SK-N-SH (cell line): ENCODE data around the gene ERAL1. TPM values are rescaled to one million over a fixed set of nuclear protein-coding genes. Genes with fewer than 3 reads are reported as not detected.
"Not testable (repeated sequence)": the region's sequence is repeated elsewhere in the genome, so short reads cannot be mapped to it uniquely, and the experiment has no call there.

Experiments
- CTCF ChIA-PET: fragments of 300-600, 350-600 bp; formaldehyde crosslinking; extraction: SDS; loops from one replicate; lab custom pipeline; 2021; lab: Yijun Ruan, JAX
- POLR2A ChIA-PET: fragments of 350-600 bp; sonication (Branson Sonifier 250); formaldehyde crosslinking; extraction: SDS; loops from one replicate; lab custom pipeline; 2020; ENCODE audit warnings: antibody characterized with exemption, inconsistent platforms; lab: Yijun Ruan, JAX
- DNase-seq: peaks from one replicate; pipeline ENCODE4 v3.0.0; 2012
- H2AFZ ChIP-seq: fragments of 200-600 bp; sonication (generic); 2 replicates; pipeline ENCODE4 v1.8.1; 2016; ENCODE audit warnings: antibody characterized with exemption, mild to moderate bottlenecking, low read depth
- H3F3A ChIP-seq: fragments of 200-600 bp; sonication (generic); replicated peaks from 2 replicates; pipeline ENCODE3; 2016; ENCODE audit warnings: antibody characterized with exemption, mild to moderate bottlenecking; ENCODE audit not compliant: insufficient read depth
- H3K27ac ChIP-seq, 2 experiments: fragments of 200-500 bp in 1 of 2; fragments of 200-600 bp in 1 of 2; sonication (Bioruptor generic) in 1 of 2; sonication (generic), shearing (Covaris generic) in 1 of 2; 2 replicates each; pipeline versions ENCODE4 v1.5.1 to v1.6.1; 2014 to 2016; ENCODE audit warnings: low read depth in 2 of 2, inconsistent platforms in 1 of 2, low read length in 1 of 2, mild to moderate bottlenecking in 1 of 2, mixed read lengths in 1 of 2
- H3K27me3 ChIP-seq: fragments of 200-600 bp; sonication (generic), shearing (Covaris generic); 2 replicates; pipeline ENCODE4 v1.6.1; 2016; ENCODE audit warnings: mixed run types; ENCODE audit not compliant: insufficient read depth
- H3K36me3 ChIP-seq, 2 experiments: fragments of 200-500 bp in 1 of 2; fragments of 200-600 bp in 1 of 2; sonication (Bioruptor generic) in 1 of 2; sonication (generic) in 1 of 2; replicated peaks in 1 of 2; 2 replicates each; pipeline versions ENCODE3 to v1.5.1; 2014 to 2016; ENCODE audit warnings: low read length in 1 of 2, mild to moderate bottlenecking in 1 of 2; ENCODE audit not compliant: insufficient read depth in 2 of 2, control insufficient read depth in 1 of 2
- H3K4me1 ChIP-seq, 2 experiments: fragments of 200-500 bp in 1 of 2; fragments of 200-600 bp in 1 of 2; sonication (Bioruptor generic) in 1 of 2; sonication (generic), shearing (Covaris generic) in 1 of 2; 2 replicates each; pipeline versions ENCODE4 v1.5.1 to v1.6.1; 2014 to 2016; ENCODE audit warnings: low read depth in 1 of 2, low read length in 1 of 2, mixed run types in 1 of 2; ENCODE audit not compliant: insufficient read depth in 2 of 2, control insufficient read depth in 1 of 2
- H3K4me2 ChIP-seq: fragments of 200-600 bp; sonication (generic), shearing (Covaris generic); 2 replicates; pipeline ENCODE4 v1.6.1; 2017; ENCODE audit warnings: mixed run types
- H3K4me3 ChIP-seq, 2 experiments: fragments of 200-500 bp in 1 of 2; fragments of 200-600 bp in 1 of 2; sonication (Bioruptor generic) in 1 of 2; sonication (generic), shearing (Covaris generic) in 1 of 2; 2 replicates each; pipeline versions ENCODE4 v1.5.1 to v1.8.1; 2014 to 2016; ENCODE audit warnings: low read depth in 2 of 2, inconsistent platforms in 1 of 2, low read length in 1 of 2, mild to moderate bottlenecking in 1 of 2, mixed read lengths in 1 of 2, moderate library complexity in 1 of 2
- H3K79me2 ChIP-seq: fragments of 200-600 bp; sonication (generic); 2 replicates; pipeline ENCODE4 v1.8.1; 2017; ENCODE audit warnings: mild to moderate bottlenecking; ENCODE audit not compliant: insufficient read depth
- H3K9ac ChIP-seq: fragments of 200-600 bp; sonication (generic); 2 replicates; pipeline ENCODE4 v1.6.1; 2017; ENCODE audit warnings: mixed run types
- H3K9me2 ChIP-seq: fragments of 200-600 bp; sonication (generic); 2 replicates; pipeline ENCODE4 v1.6.1; 2017; ENCODE audit warnings: mixed run types
- H3K9me3 ChIP-seq: fragments of 200-600 bp; sonication (generic); 2 replicates; pipeline ENCODE4 v1.6.1; 2017; ENCODE audit warnings: mixed run types, mild to moderate bottlenecking, moderate library complexity
- H4K20me1 ChIP-seq: fragments of 200-600 bp; sonication (generic); 2 replicates; pipeline ENCODE4 v1.6.1; 2017; ENCODE audit warnings: mild to moderate bottlenecking, mixed run types; ENCODE audit not compliant: insufficient read depth
- GATA2 ChIP-seq: sonication (generic); formaldehyde crosslinking; IDR thresholded peaks from 2 replicates; pipeline ENCODE4 v1.5.0; 2020; ENCODE audit warnings: mild to moderate bottlenecking, missing genetic modification reagents
- NFIC ChIP-seq: IDR thresholded peaks from 2 replicates; pipeline ENCODE4 v1.4.0; 2012; ENCODE audit warnings: borderline replicate concordance
- POLR2AphosphoS5 ChIP-seq: IDR thresholded peaks from 2 replicates; pipeline ENCODE4 v1.6.1; 2012; ENCODE audit warnings: low read depth, low read length
- RFX5 ChIP-seq: IDR thresholded peaks from 2 replicates; pipeline ENCODE4 v1.6.1; 2012; ENCODE audit warnings: mild to moderate bottlenecking, improper control_type of control experiment, low read length
- RXRA ChIP-seq: IDR thresholded peaks from 2 replicates; pipeline ENCODE4 v1.4.0; 2012; ENCODE audit warnings: low read depth, mild to moderate bottlenecking, borderline replicate concordance
- SIN3A ChIP-seq: IDR thresholded peaks from 2 replicates; pipeline ENCODE4 v1.6.1; 2012; ENCODE audit warnings: low read depth, mild to moderate bottlenecking, low read length, moderate library complexity, borderline replicate concordance
- SMC3 ChIP-seq: IDR thresholded peaks from 2 replicates; pipeline ENCODE4 v1.6.1; 2012; ENCODE audit warnings: low read depth, low read length, improper control_type of control experiment
- YY1 ChIP-seq: IDR thresholded peaks from 2 replicates; pipeline ENCODE4 v1.4.0; 2012; ENCODE audit warnings: low read depth, mild to moderate bottlenecking
- WGBS: methylation state at CpG from one replicate; pipeline ENCODE4 v1.1.6; 2017; ENCODE audit warnings: low lambda C conversion rate; 5-methylcytosine and 5-hydroxymethylcytosine counted together
- polyA plus RNA-seq, 3 experiments: library from polyadenylated mRNA; depleted of rRNA; stranded (reverse); fragments of >200 nt; gene quantifications; 2 replicates each; pipeline ENCODE4 v1.2.3, GENCODE V29; 2012
- TF ChIP-seq, protein P1 (sequence below): IDR thresholded peaks from 2 replicates; pipeline ENCODE4; 2012
- TF ChIP-seq, protein P2 (sequence below): IDR thresholded peaks from 2 replicates; pipeline ENCODE4 v1.6.1; 2012; ENCODE audit warnings: mild to moderate bottlenecking, low read depth, low read length, moderate library complexity
- TF ChIP-seq, protein P3 (sequence below): fragments of 150-350 bp; IDR thresholded peaks from 2 replicates; pipeline ENCODE4 v1.6.1; 2016; ENCODE audit warnings: mild to moderate bottlenecking, low read depth, low read length

ERAL1 gene
- polyA plus RNA-seq, 1 of the 3 experiments (the other 2 are of a cell fraction): 57.3 TPM

DNA sequence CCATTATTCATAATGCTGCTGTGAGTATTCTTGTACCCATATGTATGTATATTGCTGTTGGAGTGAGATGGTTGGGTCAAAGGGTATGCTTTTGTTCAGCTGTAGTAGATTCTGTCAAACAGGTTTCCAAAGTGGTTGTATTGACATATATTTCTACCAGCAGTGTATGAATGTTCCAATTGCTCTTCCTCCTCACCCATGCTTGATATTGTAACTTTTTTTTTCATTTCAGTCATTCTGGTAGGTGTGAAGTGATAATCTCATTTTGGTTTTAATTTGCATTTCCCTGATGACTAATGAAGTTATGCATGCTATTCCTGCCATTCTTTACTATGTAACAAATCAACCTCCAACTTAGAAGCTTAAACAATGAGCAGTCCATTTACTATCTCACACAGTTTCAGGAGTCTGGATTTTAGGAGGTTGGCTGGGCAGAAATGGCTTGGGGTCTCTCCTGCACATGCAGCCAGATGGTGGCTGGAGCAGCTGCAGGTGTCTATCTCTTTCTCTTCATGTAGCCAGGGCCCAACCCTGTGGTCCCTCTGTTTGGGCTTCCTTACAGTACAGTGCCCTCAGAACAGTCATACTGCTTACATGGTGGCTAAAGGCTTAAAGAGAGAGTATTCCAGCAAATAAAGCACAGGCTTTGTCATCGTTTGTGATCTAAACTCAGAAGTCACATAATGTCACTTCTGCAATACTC, 21.2 kb downstream of the ERAL1 start:
- Histone ChIP-seq H3K4me1 (no peaks in the 10 kb centered on the region), H3K4me3 (no peak overlapping the region), H2AFZ (no peak overlapping the region), H3K9me3 (no peaks in the 10 kb centered on the region), H3F3A (peaks cover 3% of the 10 kb centered on the region), H3K27ac (no peak overlapping the region), H3K27me3 (no peaks in the 10 kb centered on the region), H3K9me2 (no peaks in the 10 kb centered on the region), H3K79me2 (no peaks in the 10 kb centered on the region), H3K9ac (no peak overlapping the region), H4K20me1 (no peaks in the 10 kb centered on the region), H3K4me2 (no peak overlapping the region), H3K36me3 (peaks cover 7 to 29% of the 10 kb centered on the region in 2 experiments)
- TF ChIP-seq, protein P1, sequence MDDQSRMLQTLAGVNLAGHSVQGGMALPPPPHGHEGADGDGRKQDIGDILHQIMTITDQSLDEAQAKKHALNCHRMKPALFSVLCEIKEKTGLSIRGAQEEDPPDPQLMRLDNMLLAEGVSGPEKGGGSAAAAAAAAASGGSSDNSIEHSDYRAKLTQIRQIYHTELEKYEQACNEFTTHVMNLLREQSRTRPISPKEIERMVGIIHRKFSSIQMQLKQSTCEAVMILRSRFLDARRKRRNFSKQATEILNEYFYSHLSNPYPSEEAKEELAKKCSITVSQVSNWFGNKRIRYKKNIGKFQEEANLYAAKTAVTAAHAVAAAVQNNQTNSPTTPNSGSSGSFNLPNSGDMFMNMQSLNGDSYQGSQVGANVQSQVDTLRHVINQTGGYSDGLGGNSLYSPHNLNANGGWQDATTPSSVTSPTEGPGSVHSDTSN: no peak
- no peak for TF ChIP-seq SMC3
- TF ChIP-seq, protein P2, sequence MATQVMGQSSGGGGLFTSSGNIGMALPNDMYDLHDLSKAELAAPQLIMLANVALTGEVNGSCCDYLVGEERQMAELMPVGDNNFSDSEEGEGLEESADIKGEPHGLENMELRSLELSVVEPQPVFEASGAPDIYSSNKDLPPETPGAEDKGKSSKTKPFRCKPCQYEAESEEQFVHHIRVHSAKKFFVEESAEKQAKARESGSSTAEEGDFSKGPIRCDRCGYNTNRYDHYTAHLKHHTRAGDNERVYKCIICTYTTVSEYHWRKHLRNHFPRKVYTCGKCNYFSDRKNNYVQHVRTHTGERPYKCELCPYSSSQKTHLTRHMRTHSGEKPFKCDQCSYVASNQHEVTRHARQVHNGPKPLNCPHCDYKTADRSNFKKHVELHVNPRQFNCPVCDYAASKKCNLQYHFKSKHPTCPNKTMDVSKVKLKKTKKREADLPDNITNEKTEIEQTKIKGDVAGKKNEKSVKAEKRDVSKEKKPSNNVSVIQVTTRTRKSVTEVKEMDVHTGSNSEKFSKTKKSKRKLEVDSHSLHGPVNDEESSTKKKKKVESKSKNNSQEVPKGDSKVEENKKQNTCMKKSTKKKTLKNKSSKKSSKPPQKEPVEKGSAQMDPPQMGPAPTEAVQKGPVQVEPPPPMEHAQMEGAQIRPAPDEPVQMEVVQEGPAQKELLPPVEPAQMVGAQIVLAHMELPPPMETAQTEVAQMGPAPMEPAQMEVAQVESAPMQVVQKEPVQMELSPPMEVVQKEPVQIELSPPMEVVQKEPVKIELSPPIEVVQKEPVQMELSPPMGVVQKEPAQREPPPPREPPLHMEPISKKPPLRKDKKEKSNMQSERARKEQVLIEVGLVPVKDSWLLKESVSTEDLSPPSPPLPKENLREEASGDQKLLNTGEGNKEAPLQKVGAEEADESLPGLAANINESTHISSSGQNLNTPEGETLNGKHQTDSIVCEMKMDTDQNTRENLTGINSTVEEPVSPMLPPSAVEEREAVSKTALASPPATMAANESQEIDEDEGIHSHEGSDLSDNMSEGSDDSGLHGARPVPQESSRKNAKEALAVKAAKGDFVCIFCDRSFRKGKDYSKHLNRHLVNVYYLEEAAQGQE: no peak
- no peak for TF ChIP-seq SIN3A
- TF ChIP-seq, protein P3, sequence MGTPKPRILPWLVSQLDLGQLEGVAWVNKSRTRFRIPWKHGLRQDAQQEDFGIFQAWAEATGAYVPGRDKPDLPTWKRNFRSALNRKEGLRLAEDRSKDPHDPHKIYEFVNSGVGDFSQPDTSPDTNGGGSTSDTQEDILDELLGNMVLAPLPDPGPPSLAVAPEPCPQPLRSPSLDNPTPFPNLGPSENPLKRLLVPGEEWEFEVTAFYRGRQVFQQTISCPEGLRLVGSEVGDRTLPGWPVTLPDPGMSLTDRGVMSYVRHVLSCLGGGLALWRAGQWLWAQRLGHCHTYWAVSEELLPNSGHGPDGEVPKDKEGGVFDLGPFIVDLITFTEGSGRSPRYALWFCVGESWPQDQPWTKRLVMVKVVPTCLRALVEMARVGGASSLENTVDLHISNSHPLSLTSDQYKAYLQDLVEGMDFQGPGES: no peak
- TF ChIP-seq NFIC: no peak
- no peak for TF ChIP-seq YY1
- TF ChIP-seq RFX5: no peak
- TF ChIP-seq POLR2AphosphoS5: no peak
- no peak for TF ChIP-seq RXRA
- no peak for TF ChIP-seq GATA2 (CRISPR knock-in tag)
- WGBS: 53% methylated on average over 1 of the region's 1 CpG
- CTCF ChIA-PET: no interaction called here
- POLR2A ChIA-PET: no interaction called here
- DNase-seq: no peak

DNA sequence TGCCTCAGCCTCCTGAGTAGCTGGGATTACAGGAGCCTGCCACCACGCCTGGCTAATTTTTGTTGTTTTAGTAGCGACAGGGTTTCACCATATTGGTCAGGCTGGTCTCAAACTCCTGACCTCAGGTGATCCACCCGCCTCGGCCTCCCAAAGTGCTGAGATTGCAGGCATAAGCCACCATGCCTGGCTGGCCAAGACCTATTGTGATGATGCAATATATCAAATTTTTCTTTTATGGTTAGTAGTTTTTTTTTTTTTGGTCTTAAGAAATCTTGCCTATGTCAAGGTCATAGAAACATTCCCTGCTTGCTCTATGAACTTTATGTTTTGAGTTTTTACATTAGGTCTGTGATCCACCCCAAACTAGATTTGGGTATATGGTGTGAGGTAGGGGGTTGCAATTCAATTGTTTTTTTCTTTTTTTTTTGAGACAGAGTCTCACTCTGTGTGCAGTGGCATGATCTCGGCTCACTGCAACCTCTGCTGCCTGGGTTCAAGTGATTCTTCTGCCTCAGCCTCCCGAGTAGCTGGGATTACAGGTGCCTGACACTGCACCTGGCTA, 22.4 kb downstream of the ERAL1 start:
- H4K20me1 ChIP-seq, H3K4me1 ChIP-seq, H3F3A ChIP-seq, H3K4me3 ChIP-seq, H3K9me3 ChIP-seq, H3K4me2 ChIP-seq, H2AFZ ChIP-seq, H3K9me2 ChIP-seq, H3K9ac ChIP-seq, POLR2A ChIA-PET, H3K79me2 ChIP-seq, H3K27ac ChIP-seq, DNase-seq, H3K27me3 ChIP-seq: not testable (repeated sequence)
- H3K36me3 ChIP-seq: peaks cover 15 to 41% of the 10 kb centered on the region in 2 experiments
- 95% methylated on average over 6 of the region's 6 CpGs for WGBS
- CTCF ChIA-PET: interaction anchor here (1.2 kb wide), 1 partner anchor 26 kb away, joined by 3 read pairs; no protein-coding TSS in a partner anchor
